K562 (cell line): Measurements from ENCODE around the gene ELMO1.

Source experiments
- BCL6 ChIP-seq: fragments of 250-450 bp; sonication (Bioruptor Pico); IDR thresholded peaks from 2 replicates; pipeline ENCODE4 v1.4.0; 2020
- FOXM1 ChIP-seq, 2 experiments: fragments of 450-650 bp in 1 of 2; sonication (generic) in 1 of 2; formaldehyde crosslinking in 1 of 2; IDR thresholded peaks; 2 replicates each; pipeline versions ENCODE4 v1.6.1 to v1.9.0; 2017 to 2022; ENCODE audit warnings: low read depth in 2 of 2, mild to moderate bottlenecking in 2 of 2, missing genetic modification reagents in 1 of 2, moderate library complexity in 1 of 2
- NCOA1 ChIP-seq: fragments of 450-650 bp; IDR thresholded peaks from 2 replicates; pipeline ENCODE4 v1.6.1; 2016; ENCODE audit warnings: low read depth
- POLR2A ChIP-seq: fragments of 450-650 bp; conservative IDR thresholded peaks from 2 replicates; pipeline ENCODE4 v1.6.1; 2016
- SRF ChIP-seq, 2 experiments: fragments of 250-450, 450-650 bp in 1 of 2; sonication (Bioruptor Pico) in 1 of 2; sonication (generic) in 1 of 2; formaldehyde crosslinking; IDR thresholded peaks; 2 replicates each; pipeline versions ENCODE4 v1.5.0 to v1.5.1; 2020 to 2022; ENCODE audit warnings: mild to moderate bottlenecking in 1 of 2, missing genetic modification reagents in 1 of 2
- TEAD4 ChIP-seq, 2 experiments: sonication (generic) in 1 of 2; formaldehyde crosslinking in 1 of 2; IDR thresholded peaks; 2 replicates each; pipeline versions ENCODE4 v1.6.1 to v1.8.0; 2012 to 2022; ENCODE audit warnings: borderline replicate concordance in 1 of 2, inconsistent platforms in 1 of 2, low read length in 1 of 2, mild to moderate bottlenecking in 1 of 2, missing genetic modification reagents in 1 of 2
- ZHX1 ChIP-seq: fragments of 150-350 bp; conservative IDR thresholded peaks from 2 replicates; pipeline ENCODE4 v1.6.1; 2014; ENCODE audit warnings: low read length
- ZNF274 ChIP-seq: IDR thresholded peaks from 2 replicates; pipeline ENCODE4 v1.6.1; 2011; ENCODE audit warnings: low read depth, mild to moderate bottlenecking, low read length, moderate library complexity, borderline replicate concordance
- ZNF507 ChIP-seq: conservative IDR thresholded peaks from 2 replicates; pipeline ENCODE4 v1.6.1; 2017; ENCODE audit warnings: missing genetic modification characterization, missing compliant biosample characterization
- TF ChIP-seq, protein P1 (sequence below), 3 experiments: IDR thresholded peaks in 2 of 3; conservative IDR thresholded peaks in 1 of 3; 2 replicates each; pipeline ENCODE4 v1.5.1; 2011 to 2012; ENCODE audit warnings: low read length in 3 of 3, mild to moderate bottlenecking in 3 of 3, control low read depth in 2 of 3, improper control_type of control experiment in 1 of 3, inconsistent platforms in 1 of 3, low read depth in 1 of 3, mixed read lengths in 1 of 3, moderate library complexity in 1 of 3; ENCODE audit not compliant: insufficient read depth in 2 of 3
- TF ChIP-seq, protein P2 (sequence below), 2 experiments: fragments of 450-650 bp in 1 of 2; sonication (generic) in 1 of 2; formaldehyde crosslinking in 1 of 2; IDR thresholded peaks in 1 of 2; conservative IDR thresholded peaks in 1 of 2; 2 replicates each; pipeline versions ENCODE4 v1.6.1 to v1.8.1; 2016 to 2023; ENCODE audit warnings: mild to moderate bottlenecking in 2 of 2, moderate library complexity in 2 of 2, inconsistent platforms in 1 of 2, missing genetic modification reagents in 1 of 2

DNA sequence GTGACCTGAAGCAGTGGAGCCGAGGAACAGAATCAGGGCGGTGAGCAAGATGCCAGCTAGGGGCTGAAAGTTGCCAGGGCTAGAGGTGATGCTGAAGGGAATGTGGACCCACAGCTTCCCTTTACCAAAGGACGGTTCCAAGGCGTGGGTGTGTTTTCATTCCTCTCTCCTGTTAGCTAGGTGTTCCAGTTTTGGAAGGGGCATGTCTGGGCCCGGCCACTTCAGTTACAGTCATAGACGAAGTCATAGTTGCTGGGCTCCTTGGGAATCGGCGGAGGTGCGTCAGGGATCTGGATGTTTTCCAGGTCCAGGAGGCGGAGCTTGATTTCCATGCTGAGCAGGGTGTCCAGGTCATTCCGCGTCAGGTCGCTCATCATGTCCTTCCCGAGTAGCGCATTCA, 593.3 kb downstream of the ELMO1 start:
- TF ChIP-seq BCL6 (CRISPR knock-in tag) (no peak), FOXM1 (IDR thresholded peaks at IDR 0.05; ENCODE audit: low read depth) (no peak), FOXM1 (CRISPR knock-in tag; IDR thresholded peaks at IDR 0.05; ENCODE audit: low read depth) (no peak), POLR2A (no peak), SRF (CRISPR knock-in tag; IDR thresholded peaks at IDR 0.05) (no peak), ZNF507 (tag) (no peak), NCOA1 (no peak), TEAD4 (IDR thresholded peaks at IDR 0.05; ENCODE audit: low read length) (no peak), TEAD4 (CRISPR knock-in tag; IDR thresholded peaks at IDR 0.05; ENCODE audit: borderline replicate concordance) (no peak), ZNF274 (no peak), ZHX1 (no peak)
- TF ChIP-seq, protein P1, sequence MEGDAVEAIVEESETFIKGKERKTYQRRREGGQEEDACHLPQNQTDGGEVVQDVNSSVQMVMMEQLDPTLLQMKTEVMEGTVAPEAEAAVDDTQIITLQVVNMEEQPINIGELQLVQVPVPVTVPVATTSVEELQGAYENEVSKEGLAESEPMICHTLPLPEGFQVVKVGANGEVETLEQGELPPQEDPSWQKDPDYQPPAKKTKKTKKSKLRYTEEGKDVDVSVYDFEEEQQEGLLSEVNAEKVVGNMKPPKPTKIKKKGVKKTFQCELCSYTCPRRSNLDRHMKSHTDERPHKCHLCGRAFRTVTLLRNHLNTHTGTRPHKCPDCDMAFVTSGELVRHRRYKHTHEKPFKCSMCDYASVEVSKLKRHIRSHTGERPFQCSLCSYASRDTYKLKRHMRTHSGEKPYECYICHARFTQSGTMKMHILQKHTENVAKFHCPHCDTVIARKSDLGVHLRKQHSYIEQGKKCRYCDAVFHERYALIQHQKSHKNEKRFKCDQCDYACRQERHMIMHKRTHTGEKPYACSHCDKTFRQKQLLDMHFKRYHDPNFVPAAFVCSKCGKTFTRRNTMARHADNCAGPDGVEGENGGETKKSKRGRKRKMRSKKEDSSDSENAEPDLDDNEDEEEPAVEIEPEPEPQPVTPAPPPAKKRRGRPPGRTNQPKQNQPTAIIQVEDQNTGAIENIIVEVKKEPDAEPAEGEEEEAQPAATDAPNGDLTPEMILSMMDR (IDR thresholded peaks at IDR 0.05 in 2 of 3, conservative IDR thresholded peaks at IDR 0.05 in 1 of 3; ENCODE audit: insufficient read depth in 2 of 3, low read depth in 1 of 3, low read length in 3 of 3) = no peak
- TF ChIP-seq, protein P2, sequence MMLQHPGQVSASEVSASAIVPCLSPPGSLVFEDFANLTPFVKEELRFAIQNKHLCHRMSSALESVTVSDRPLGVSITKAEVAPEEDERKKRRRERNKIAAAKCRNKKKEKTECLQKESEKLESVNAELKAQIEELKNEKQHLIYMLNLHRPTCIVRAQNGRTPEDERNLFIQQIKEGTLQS (IDR thresholded peaks at IDR 0.05) = no peak
- TF ChIP-seq, protein P2 (CRISPR knock-in tag; conservative IDR thresholded peaks at IDR 0.05) = no peak
